Stimulated activated CD4-positive, alpha-beta T cell treated with anti-CD3 and anti-CD28 coated beads, TNF-alpha, amount 100 ng/mL, for 1 hour (primary cell): Measurements from ENCODE around the gene HS6ST2.
"Not testable (repeated sequence)": the region's sequence is repeated elsewhere in the genome, so short reads cannot be mapped to it uniquely, and the experiment has no call there.

ENCODE experiments used
- DNase-seq, 3 donors: peaks; one replicate each; pipeline ENCODE4 v3.0.0-alpha.2; 2020; ENCODE audit warnings: low read depth in 3 of 3, low spot score in 1 of 3

Gene HS6ST2

DNA sequence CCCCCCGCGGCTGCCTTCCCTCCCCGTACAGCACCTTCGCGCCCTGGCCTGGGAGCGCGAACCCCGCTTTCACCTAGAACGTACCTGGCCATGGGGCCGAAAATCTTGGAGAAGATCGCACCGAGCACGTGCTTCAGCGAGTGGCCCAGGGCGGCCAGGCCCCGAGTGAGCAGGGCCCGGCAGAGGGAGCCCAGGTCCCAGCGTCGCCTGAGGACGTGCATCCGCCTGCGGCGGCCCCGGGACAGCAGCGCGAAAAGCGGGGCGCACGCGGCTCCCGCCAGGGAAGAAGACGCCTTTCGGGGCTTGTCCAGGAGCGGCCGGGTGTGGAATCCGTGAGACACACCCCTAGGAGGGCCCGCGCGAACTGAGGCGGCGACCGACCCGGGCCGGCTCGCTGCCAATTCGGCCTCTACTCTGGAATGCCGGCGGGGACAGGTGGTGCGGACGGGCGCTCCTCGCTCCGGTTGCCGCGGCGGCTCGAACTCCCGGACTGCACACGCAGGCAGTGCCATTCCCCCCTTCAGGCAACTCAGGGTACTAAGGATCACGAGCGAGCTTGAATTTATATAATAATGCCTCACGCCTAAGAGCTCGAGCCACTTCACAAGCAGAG lies at the start of gene HS6ST2:
HS6ST2 (minus strand) TSS at position 539 of the 613 bp plus-strand sequence.
- no peak for DNase-seq

DNA sequence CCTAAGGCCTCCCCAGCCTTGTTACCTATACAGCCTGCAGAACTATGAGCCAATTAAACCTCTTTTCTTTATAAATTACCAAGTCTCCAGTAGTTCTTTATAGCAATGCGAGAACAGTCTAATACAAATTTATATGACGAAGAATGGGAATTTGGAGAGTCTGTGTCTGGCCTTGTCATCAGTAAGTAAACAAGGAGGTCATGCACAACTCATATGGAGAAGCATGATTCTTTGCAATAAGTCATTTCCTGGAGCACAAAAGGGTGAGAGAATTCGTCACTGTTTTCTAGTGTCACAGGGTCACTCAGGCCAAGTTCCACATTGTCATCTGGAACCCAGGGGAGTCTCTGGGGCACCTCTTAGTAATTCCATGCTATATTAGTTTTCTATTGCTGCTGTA lies 49.0 kb upstream of the HS6ST2 start:
- DNase-seq = no peak

DNA sequence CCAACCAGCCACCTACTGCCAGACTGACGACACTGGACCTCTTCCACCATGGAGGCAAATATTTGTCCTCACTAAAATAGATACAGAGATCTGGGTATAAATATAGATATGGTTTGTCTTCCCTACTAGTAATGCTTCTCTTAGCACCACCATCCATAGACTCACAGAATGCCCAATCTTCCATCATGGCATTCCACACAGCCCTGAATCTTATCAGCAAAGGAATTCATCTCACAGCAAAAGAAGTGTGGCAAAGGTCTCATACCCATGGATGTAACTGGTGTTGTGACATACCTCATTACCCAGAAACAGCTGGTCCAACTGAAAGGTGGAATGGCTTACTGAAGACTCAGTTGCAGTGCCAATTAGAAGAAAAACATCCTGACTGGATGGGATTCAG lies 47.2 kb upstream of the HS6ST2 start:
- DNase-seq = no peak

DNA sequence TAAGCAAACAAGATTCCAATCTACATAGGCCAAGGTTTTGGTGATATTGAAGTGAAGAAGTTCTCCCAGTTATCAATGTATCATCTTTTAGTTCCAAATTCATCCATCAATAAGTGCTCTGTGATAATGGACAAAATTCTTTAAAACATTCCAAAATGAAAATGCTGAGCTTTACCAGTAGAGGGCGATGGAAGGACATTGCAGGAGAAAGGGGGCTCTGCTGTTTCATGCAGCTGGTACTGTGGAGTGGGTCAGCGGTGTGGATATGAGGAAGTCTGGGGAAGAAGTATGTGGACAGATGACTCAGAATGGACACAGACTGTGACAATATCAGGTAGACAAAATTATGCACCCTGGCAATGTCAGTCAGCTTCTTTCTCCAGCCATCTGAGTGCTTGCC lies 46.6 kb upstream of the HS6ST2 start:
- no peak for DNase-seq

DNA sequence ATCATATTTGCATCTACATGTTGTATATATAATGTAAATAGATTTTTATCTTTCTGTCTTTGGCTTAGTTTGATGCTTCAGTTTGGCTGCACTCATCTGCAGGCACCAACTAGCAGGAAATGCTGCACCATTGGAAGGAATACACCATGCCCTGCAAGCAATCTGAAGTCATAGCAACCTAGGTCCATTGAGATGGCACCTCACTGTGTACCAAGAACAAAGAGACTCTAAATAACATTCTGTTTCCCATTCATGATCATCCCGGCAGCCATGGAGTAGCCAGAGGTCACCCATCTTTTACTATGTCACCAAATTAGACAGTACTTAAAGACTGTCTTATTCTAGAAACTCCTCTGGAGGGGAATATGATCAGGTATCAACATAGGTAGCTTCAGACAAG lies 40.8 kb upstream of the HS6ST2 start:
- no peak for DNase-seq

DNA sequence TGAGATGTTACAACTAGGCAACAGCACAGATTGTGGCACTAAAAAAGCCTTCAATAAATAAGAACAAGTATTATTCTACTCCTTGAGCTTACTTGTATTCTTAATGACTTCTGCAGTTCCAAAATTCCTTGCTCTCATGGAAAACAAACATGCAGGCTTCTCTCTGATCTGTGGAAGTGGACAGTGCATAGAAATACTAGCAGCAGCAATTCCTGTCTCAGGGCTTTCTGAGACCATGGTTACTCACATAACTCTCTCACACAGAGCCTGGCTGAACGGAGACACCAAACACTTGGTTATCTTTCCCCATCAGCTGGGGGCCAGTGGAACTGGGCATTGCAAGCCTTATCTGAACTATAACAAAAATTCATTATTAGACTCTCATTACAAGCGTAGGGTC lies 32.4 kb upstream of the HS6ST2 start:
- DNase-seq = no peak

DNA sequence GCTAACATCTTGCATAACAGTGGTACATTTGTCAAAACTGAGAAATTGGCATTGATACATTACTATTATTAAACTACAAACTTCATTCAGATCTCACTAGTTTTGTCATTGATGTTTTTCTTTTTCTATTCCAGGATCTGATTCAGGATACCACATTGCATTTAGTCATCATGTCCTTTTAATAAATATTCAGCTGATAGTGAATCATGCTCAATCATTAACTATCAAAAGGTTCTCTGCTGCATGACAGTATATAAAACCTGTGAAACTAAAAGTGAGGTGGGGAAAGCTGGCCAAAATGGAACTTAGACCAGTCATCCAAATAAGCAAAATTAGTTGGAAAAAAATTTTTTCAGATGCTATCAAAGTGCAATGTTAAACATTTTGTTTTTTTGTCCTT lies 28.1 kb upstream of the HS6ST2 start:
- no peak for DNase-seq

DNA sequence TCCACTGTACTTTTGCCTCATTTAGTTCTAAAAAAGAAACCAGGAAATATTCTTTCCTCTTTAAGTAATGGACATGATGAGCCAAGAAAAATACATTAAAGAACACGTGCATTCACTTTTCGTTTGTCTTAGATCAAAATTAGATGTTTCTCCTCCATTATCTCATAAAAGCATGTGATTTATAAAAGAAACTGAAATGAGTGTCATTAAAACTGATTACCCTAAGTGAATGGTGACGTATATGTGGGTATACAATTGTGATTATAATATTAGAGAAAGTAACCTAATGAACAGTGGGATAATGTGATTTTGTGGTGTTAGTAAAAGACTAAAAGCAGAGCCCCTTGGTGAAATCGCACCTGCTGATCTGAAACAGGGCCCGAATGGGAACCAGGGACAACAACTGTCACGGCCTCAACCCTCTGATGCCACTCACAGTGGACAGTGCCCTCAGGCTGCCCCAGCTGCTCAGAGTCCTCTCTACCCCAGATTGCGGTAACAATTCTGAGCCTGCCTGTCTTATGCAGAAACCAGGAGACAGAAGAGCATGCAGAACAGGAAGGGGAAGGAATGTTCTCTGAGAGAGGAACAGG lies 25.7 kb upstream of the HS6ST2 start:
- DNase-seq = no peak

DNA sequence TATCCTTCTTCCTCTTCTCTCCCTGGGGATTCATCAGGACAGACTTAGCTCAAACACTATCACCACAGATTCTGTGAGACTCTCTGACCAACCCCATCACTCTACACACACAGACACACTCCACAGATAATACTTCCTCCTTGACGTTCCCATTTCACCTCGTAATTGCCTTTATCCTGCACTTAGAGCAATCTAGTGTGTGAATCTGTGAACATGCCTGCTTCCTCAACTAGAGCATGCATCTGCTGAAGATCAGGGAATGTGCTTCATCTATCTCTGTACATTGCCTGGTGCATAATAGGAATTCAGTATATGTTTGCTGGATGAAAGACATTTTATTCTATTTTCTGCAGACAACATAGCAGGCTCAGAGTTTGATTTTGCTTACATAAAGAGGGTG lies 25.1 kb upstream of the HS6ST2 start:
- DNase-seq = no peak

DNA sequence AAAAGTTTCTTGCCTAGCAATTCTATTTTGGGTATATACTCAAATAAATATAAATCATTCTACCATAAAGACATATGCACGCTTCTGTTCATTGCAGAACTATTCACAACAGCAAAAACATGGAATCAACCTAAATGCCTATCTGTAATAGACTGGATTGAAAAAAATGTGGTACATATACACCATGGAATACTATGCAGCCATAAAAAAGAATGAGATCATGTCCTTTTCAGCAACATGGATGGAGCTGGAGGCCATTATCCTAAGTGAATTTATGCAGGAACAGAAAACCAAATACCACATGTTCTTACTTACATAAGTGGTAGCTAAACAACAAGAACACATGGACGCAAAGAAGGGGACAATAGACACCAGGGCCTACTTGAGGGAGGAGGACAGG lies 21.6 kb upstream of the HS6ST2 start:
- not testable (repeated sequence) for DNase-seq

DNA sequence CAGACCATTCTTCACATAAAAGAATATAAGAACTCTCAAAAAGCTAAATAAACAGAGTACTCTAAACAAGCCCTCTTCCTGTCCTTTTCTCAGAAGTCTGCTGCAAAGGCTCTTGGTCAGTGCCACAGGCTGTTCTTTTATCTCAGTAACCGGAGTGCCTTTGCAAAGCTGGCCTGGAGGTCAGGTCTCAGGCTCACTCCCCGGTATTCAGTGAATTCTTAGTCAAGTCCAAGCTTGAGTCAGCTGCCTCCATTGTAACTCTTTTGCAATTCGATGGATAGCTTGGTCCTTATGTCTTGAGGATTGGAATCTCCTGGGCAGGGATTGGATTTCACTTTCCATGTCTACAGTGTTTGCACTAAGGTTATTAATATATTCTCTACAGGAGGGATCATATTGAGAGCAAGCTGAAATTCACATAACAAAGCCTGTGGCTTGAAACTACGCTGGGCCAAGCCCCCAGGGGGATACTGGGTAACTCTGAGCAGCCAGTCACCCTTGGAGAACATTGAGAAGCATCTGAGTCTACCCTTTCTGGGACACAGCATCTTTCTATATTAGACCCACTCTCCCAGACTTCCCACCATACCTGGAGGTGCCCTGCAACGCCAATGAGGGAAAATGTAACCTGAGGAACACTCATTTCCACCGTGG lies 10.0 kb upstream of the HS6ST2 start:
- no peak for DNase-seq

DNA sequence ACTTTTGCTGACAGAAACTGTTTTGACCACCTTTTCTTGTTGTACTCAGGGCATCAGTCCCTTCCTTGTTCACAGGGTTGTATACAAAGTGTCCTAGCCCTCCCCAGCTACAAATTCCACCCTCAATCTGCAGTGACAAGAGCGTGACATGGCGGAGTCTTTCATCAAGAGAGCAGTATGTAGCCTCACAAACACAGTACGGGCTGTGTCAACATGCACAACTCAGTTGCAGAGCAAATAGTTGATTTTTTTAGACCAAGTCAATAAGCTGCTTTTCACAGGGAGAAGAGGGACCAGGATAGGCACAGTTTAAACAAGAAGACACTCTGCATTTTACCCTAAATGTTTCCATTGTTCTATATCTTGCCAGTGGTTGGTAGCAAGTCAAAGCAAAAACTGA lies 8.6 kb upstream of the HS6ST2 start:
- DNase-seq = no peak

DNA sequence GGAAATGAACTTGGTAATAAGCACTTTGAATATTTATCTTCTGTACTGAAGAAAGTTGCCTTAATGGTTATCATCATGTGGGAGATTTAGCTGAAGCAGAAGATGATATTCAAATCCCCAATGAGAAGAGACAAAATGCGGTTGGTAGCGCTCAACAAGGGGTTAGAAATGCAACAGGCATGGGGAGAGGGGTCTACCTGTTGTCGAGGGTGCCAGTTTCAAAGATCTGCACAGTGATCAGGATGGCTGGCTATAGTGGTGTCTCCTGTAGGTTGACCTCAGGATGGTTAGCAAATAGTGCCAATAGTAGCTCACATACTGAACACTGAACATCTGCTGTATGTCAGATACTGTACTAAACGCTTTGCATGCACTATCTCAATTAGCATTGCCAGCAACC lies 7.0 kb upstream of the HS6ST2 start:
- no peak for DNase-seq

DNA sequence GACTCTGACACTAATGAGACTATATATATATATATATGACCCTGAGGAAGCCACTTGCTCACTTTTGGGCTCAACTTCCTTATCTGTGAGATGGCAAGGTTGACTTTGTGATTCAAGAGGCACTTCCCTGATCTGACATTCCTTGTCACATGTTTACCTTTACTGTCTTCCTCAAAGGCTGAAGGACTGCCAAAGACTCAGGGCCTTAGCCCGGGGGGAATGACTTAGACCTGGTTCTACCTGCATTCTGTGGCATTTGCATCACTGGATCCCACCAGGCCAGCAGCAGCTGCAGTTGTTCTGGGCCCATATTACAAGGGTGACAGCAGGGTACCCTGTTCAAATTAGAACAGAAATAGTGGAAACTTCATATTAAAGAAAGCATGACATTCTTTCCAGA lies 3.1 kb upstream of the HS6ST2 start:
- DNase-seq = no peak

DNA sequence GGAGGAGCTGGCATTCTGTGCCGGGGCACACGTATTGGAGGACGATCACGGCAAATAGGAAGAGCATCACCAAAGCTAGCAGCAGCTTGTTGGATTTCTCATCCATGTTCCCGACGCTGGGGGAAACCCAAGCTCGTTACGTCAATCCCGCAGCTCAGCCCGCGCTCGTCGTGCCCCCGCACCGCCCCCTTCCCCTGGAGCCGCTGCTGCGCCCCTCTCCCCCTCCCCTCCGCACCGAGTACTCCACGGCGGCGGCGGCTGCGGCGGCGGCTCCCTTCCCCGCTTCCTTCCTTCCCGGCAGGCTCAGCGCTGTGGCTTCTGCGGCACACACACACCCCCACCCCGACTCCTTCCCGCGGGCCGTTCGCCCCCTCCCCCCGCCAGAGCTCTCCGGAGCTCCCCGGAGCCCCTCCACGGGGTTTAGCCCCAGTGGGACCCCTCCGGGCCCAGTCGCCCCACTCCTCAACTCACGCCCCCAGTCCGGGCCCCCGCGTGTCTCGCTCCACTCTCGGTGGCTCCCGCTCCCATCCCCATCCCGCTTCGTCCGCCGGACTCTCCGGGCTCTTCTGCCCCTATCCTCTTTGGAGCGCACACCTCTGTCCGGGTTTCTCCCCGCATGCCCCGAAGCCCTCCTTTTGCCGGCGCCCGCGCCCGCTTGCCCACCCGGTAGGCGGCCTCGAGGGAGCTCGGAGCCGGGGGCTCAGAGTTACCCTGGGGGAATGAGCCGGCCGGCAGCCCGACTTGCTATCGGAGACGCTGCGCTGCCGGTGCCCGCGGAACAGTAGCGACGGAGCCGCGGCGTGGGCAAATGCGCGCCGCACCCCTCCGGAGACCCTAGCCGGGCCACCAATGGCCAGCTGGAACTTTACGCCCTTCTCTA lies 978 bp downstream of the HS6ST2 start:
- no peak for DNase-seq

DNA sequence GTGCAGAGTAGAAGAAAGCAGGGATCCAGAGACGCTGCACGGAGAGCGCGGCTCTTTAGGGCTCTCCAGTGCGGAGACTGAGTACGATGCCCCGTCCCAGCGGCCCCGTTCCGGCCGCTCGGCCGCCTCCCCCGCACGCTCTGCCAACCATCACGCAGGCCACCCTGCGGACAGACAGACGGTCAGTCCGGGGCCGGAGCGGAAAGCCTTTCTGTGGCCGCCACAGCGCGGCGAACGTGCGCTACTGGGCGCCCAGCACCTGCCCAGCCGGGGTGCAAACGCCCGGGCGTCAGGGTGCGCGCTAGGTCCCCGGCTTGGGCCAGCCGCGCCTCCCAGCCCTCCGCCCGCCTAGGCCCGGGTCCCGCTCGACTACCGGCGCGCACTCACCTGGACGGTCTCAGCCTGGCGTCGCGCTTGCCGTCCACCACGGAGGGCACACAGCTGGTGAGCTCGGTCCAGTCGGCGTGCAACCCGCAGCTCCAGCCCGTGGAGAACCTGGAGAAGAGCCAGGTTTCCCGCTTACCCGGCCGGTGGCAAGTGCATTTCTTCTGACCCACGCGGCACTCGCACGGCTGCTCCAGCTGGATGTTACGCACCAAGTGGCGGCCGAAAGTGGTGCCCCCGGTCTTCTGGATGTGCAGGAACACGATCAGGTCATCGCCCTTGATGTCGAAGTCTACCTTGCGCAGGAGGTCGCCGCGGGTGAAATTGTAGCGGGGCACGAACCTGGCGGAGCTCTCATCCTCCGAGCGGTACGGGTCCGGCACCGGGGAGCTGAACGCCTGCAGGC lies 1.8 kb downstream of the HS6ST2 start:
- DNase-seq = no peak

DNA sequence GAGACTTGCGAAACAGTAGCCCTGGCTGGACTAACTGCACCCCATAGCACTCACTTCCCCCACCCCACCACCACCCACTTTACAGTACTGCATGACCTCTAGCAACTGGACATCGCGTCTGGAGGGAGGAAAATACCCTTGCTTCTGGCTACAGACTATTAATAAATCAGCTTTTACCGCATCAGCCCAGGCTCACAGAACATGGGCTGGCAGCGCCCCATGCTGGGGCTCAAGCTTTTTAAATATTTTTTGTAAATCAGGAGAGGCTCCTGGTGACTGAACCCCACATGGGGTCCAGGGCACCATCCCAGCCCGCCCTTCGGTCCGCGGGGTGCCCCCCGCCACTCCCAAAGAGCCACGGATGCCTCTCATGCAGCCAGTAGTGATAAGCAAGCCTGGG lies 2.7 kb downstream of the HS6ST2 start:
- DNase-seq = no peak

DNA sequence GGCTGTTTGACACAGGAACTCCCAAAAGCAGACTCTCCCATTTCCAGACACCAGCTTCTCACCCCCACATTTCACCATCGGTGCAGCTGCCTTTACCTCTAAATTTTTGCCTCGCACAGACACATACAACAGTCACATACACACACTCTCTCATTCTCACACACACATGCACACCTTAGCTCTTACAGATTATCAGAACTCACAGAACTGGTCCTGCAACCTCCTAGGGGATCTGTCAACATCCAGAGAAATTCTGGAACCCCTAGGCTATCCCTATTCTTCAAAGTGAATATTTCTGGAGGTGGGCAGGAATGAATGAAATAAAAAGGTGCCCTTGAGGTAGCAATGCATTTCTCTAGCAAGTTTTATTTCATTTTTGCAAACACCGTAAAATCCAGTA lies 4.1 kb downstream of the HS6ST2 start:
- no peak for DNase-seq

DNA sequence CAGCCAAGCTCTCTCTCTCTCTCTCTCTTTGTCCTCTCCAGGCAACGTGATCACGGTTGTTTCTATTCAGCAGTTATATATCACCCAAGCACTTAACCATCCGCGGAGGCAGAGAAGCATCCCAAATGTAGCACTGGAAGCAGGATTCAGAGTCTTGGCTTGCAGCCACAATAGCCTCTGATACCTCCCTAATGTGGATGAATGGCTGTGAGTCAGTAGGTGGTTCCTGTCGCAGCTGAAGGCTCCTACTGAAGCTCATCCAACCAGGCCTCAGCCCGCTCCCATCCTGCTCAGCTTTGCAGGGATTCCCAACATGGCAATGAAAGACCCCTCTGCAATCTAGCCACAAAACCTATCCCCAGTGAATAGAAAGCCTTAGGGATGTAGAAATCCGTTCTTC lies 5.1 kb downstream of the HS6ST2 start:
- no peak for DNase-seq

DNA sequence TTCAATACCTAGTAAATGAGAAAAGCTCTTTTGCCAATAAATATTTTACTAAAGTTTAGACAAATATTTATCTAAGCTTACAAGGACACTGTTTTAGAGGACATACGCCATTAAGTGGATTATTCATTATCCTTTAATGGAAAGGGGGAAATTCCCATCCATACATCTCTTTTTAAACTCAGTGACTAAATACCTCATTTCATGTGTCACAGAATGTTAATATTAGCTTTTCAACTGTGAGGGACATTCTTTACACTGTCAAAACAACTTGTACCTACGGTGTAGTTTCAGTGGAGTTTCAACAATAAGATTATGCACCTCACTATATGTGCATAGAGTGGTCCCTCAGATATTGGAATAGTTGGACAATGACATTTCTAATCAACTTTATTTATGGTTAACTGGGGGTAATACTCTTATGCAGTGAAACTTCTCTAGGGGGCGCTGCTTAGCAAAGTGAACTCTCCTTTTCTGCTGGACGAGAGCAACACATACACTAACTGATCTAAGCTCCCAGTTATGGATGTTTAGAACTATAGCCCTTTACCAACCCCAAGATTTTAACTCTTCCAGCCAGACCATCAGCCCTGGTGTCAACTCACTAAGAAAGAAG lies 9.7 kb downstream of the HS6ST2 start:
- DNase-seq = no peak
